Lower lobe of right lung (tissue), 2 donors: ENCODE results near the gene RCOR2. TPM values are rescaled to one million over a fixed set of nuclear protein-coding genes. Genes with fewer than 3 reads are reported as not detected.
A peak's percentile ranks its signal among the peaks of the same experiment; 100 is the strongest.

Experiments used
- ATAC-seq, 2 donors: fragments of 200-7000 bp; cut with Tn5 transposase; one replicate each; pipeline ENCODE4 v1.9.1; 2020 to 2022; ENCODE audit warnings: mild to moderate bottlenecking in 2 of 2, moderate library complexity in 2 of 2
- DNase-seq: peaks from one replicate; pipeline ENCODE4 v3.0.0-alpha.2; 2020
- H3K27ac ChIP-seq: fragments of 200-600 bp; one replicate; pipeline ENCODE4 v1.8.0; 2022
- H3K27me3 ChIP-seq: fragments of 200-600 bp; one replicate; pipeline ENCODE4 v1.8.0; 2022; ENCODE audit warnings: low read depth
- H3K36me3 ChIP-seq: fragments of 200-600 bp; one replicate; pipeline ENCODE4 v1.8.0; 2022; ENCODE audit warnings: mild to moderate bottlenecking
- H3K4me1 ChIP-seq: fragments of 200-600 bp; one replicate; pipeline ENCODE4 v1.8.0; 2022
- H3K4me3 ChIP-seq: fragments of 200-600 bp; one replicate; pipeline ENCODE4 v1.8.0; 2022; ENCODE audit warnings: mild to moderate bottlenecking
- H3K9me3 ChIP-seq: fragments of 200-600 bp; one replicate; pipeline ENCODE4 v1.8.0; 2022
- CTCF ChIP-seq: fragments of 200-600 bp; IDR thresholded peaks from one replicate; pipeline ENCODE4 v1.8.0; 2022; ENCODE audit warnings: antibody characterized with exemption, mild to moderate bottlenecking
- intact Hi-C: fragments of 100-400 bp; cut with DNase I; formaldehyde crosslinking; loops from one replicate; pipeline ENCODE4 v1.11.0; 2022
- total RNA-seq: library from RNA; stranded (reverse); fragmentation: NEBNext Ultra II Directional; extraction: Animal tissue kit (Norgen Biotek cat#: 25700); gene quantifications from one replicate; pipeline ENCODE4 v1.2.1, GENCODE V29; 2021
- donor health status: DM: no; HTN: yes; CAD: no; lungs with severe emphysema.

Gene RCOR2
- total RNA-seq, 1 donor from 2014 or later = 0.18 TPM

- Histone ChIP-seq H3K4me3 (no peak overlapping the region), H3K27ac (peak overlapping the region; percentile 63), H3K4me1 (peaks cover 61% of the 10 kb centered on the region), H3K36me3 (no peaks in the 10 kb centered on the region), H3K27me3 (no peaks in the 10 kb centered on the region), H3K9me3 (no peaks in the 10 kb centered on the region)
- DNase-seq (no peak), ATAC-seq (no peak)
- TF ChIP-seq CTCF = no peak
- intact Hi-C loops = no loop called here
Measured at GRCh38 chr11:63874511-63874910, 42.5 kb downstream of the RCOR2 start.

- DNase-seq = no peak
- H3K4me1 ChIP-seq = peaks cover 68% of the 10 kb centered on the region
- no peaks in the 10 kb centered on the region for H3K9me3 ChIP-seq
- no peak overlapping the region for H3K4me3 ChIP-seq
- no peaks in the 10 kb centered on the region for H3K27me3 ChIP-seq
- intact Hi-C loops = no loop called here
- H3K36me3 ChIP-seq = no peaks in the 10 kb centered on the region
- H3K27ac ChIP-seq = peak overlapping the region; percentile 63
- TF ChIP-seq CTCF = no peak
- no peak for ATAC-seq
Measured at GRCh38 chr11:63873311-63873710, 43.7 kb downstream of the RCOR2 start.

- no peaks in the 10 kb centered on the region for H3K36me3 ChIP-seq
- H3K9me3 ChIP-seq = no peaks in the 10 kb centered on the region
- peak overlapping the region; percentile 63 for H3K27ac ChIP-seq
- peaks cover 74% of the 10 kb centered on the region for H3K4me1 ChIP-seq
- H3K4me3 ChIP-seq = no peak overlapping the region
- no peaks in the 10 kb centered on the region for H3K27me3 ChIP-seq
- DNase-seq = no peak
- intact Hi-C loops = no loop called here
- no peak for TF ChIP-seq CTCF
- ATAC-seq = peak; percentile 6 to 20
Measured at GRCh38 chr11:63872800-63873197, 44.2 kb downstream of the RCOR2 start.

GRCh38 chr11:63871962-63872799, 44.8 kb downstream of the RCOR2 start:
- peak; percentile 63 for TF ChIP-seq CTCF
- DNase-seq = peak; percentile 84
- intact Hi-C loops = no loop called here
- no peaks in the 10 kb centered on the region for H3K27me3 ChIP-seq
- H3K4me1 ChIP-seq = peaks cover 80% of the 10 kb centered on the region
- H3K4me3 ChIP-seq = peak overlapping the region; percentile 15
- ATAC-seq = peak; percentile 96 to 98
- H3K9me3 ChIP-seq = no peaks in the 10 kb centered on the region
- no peaks in the 10 kb centered on the region for H3K36me3 ChIP-seq
- H3K27ac ChIP-seq = peak overlapping the region; percentile 51

GRCh38 chr11:63870351-63871140, 46.4 kb downstream of the RCOR2 start:
- Histone ChIP-seq H3K36me3 (peaks cover 5% of the 10 kb centered on the region), H3K27ac (peak overlapping the region; percentile 25), H3K4me1 (peaks cover 95% of the 10 kb centered on the region), H3K4me3 (no peak overlapping the region), H3K9me3 (no peaks in the 10 kb centered on the region), H3K27me3 (no peaks in the 10 kb centered on the region)
- ATAC-seq (peak in 1 of 2 donors; percentile 7), DNase-seq (no peak)
- intact Hi-C loops = no loop called here
- no peak for TF ChIP-seq CTCF
